H9 (cell line): ENCODE data around the gene PRMT7. TPM values are rescaled to one million over a fixed set of nuclear protein-coding genes. Genes with fewer than 3 reads are reported as not detected.

Source experiments
- DNase-seq: peaks from one replicate; pipeline ENCODE4 v3.0.0-alpha.2; 2017
- H2AFZ ChIP-seq: one replicate; pipeline ENCODE4 v1.6.1; 2013; ENCODE audit warnings: mild to moderate bottlenecking, low read length, control low read depth, moderate library complexity
- H2AK5ac ChIP-seq: 2 replicates; pipeline ENCODE4 v1.6.1; 2013; ENCODE audit warnings: low read length, control low read depth, mixed read lengths; ENCODE audit not compliant: insufficient read length
- H2BK120ac ChIP-seq: one replicate; pipeline ENCODE4 v1.6.1; 2013; ENCODE audit warnings: low read depth, mild to moderate bottlenecking, low read length, control low read depth, inconsistent platforms; ENCODE audit not compliant: poor library complexity, severe bottlenecking
- H2BK12ac ChIP-seq: 2 replicates; pipeline ENCODE4 v1.6.1; 2013; ENCODE audit warnings: low read length, control low read depth, mixed read lengths, low read depth; ENCODE audit not compliant: insufficient read length
- H2BK15ac ChIP-seq: 2 replicates; pipeline ENCODE4 v1.6.1; 2013; ENCODE audit warnings: low read depth, low read length, control low read depth
- H2BK20ac ChIP-seq: one replicate; pipeline ENCODE4 v1.6.1; 2013; ENCODE audit warnings: low read depth, mild to moderate bottlenecking, low read length, control low read depth, inconsistent platforms; ENCODE audit not compliant: poor library complexity, severe bottlenecking
- H2BK5ac ChIP-seq: 2 replicates; pipeline ENCODE4 v1.6.1; 2013; ENCODE audit warnings: low read length, control low read depth, mixed read lengths; ENCODE audit not compliant: insufficient read length
- H3K14ac ChIP-seq: 2 replicates; pipeline ENCODE4 v1.6.1; 2013; ENCODE audit warnings: low read length, control low read depth; ENCODE audit not compliant: insufficient read depth
- H3K18ac ChIP-seq: 2 replicates; pipeline ENCODE4 v1.6.1; 2013; ENCODE audit warnings: low read depth, mild to moderate bottlenecking, mixed read lengths, low read length, control low read depth; ENCODE audit not compliant: insufficient read length
- H3K23ac ChIP-seq: 2 replicates; pipeline ENCODE4 v1.6.1; 2013; ENCODE audit warnings: low read length, control low read depth, mixed read lengths, low read depth; ENCODE audit not compliant: insufficient read length
- H3K23me2 ChIP-seq: 2 replicates; pipeline ENCODE4 v1.6.1; 2013; ENCODE audit warnings: low read depth, mild to moderate bottlenecking, mixed read lengths, low read length, control low read depth; ENCODE audit not compliant: insufficient read length, poor library complexity, severe bottlenecking
- H3K27ac ChIP-seq: 2 replicates; pipeline ENCODE4 v1.5.1; 2013; ENCODE audit warnings: low read length, control low read depth, mixed read lengths, low read depth; ENCODE audit not compliant: insufficient read length
- H3K27me3 ChIP-seq: 2 replicates; pipeline ENCODE4 v1.6.1; 2013; ENCODE audit warnings: low read length, control low read depth, inconsistent platforms; ENCODE audit not compliant: insufficient read depth
- H3K4ac ChIP-seq: 2 replicates; pipeline ENCODE4 v1.6.1; 2013; ENCODE audit warnings: low read depth, mild to moderate bottlenecking, control low read depth, inconsistent platforms, low read length, moderate library complexity
- H3K4me1 ChIP-seq: 2 replicates; pipeline ENCODE4 v1.6.1; 2013; ENCODE audit warnings: low read length, control low read depth, inconsistent platforms; ENCODE audit not compliant: insufficient read depth
- H3K4me2 ChIP-seq: 2 replicates; pipeline ENCODE4 v1.6.1; 2013; ENCODE audit warnings: low read length, control low read depth, mixed read lengths; ENCODE audit not compliant: insufficient read length, insufficient read depth
- H3K56ac ChIP-seq: 2 replicates; pipeline ENCODE4 v1.6.1; 2013; ENCODE audit warnings: low read depth, mild to moderate bottlenecking, mixed read lengths, low read length, control low read depth; ENCODE audit not compliant: insufficient read length
- H3K79me1 ChIP-seq: 2 replicates; pipeline ENCODE4 v1.6.1; 2013; ENCODE audit warnings: low read depth, mild to moderate bottlenecking, moderate library complexity, low read length, control low read depth, inconsistent platforms; ENCODE audit not compliant: insufficient read depth, poor library complexity, severe bottlenecking
- H3K79me2 ChIP-seq: 2 replicates; pipeline ENCODE4 v1.6.1; 2013; ENCODE audit warnings: low read length, control low read depth, inconsistent platforms; ENCODE audit not compliant: insufficient read depth
- H3K9ac ChIP-seq: 2 replicates; pipeline ENCODE4 v1.6.1; 2013; ENCODE audit warnings: low read length, control low read depth, mixed read lengths; ENCODE audit not compliant: insufficient read length; ENCODE audit errors: extremely low read depth
- H3K9me3 ChIP-seq: one replicate; pipeline ENCODE4 v1.6.1; 2013; ENCODE audit warnings: low read depth, low read length, inconsistent platforms; ENCODE audit not compliant: control insufficient read depth
- H3T11ph ChIP-seq: one replicate; pipeline ENCODE4 v1.6.1; 2013; ENCODE audit warnings: mild to moderate bottlenecking, low read length, control low read depth, inconsistent platforms
- H4K20me1 ChIP-seq: one replicate; pipeline ENCODE4 v1.6.1; 2013; ENCODE audit not compliant: control insufficient read depth, insufficient read length, insufficient read depth
- H4K5ac ChIP-seq: 2 replicates; pipeline ENCODE4 v1.6.1; 2013; ENCODE audit warnings: low read depth, mild to moderate bottlenecking, mixed read lengths, low read length, control low read depth; ENCODE audit not compliant: insufficient read length
- H4K8ac ChIP-seq: replicated peaks from 2 replicates; pipeline ENCODE4 v1.6.1; 2013; ENCODE audit warnings: low read length, control low read depth, mixed read lengths, low read depth; ENCODE audit not compliant: insufficient read length
- H4K91ac ChIP-seq: 2 replicates; pipeline ENCODE4 v1.6.1; 2013; ENCODE audit warnings: low read depth, mild to moderate bottlenecking, moderate library complexity, mixed read lengths, low read length, control low read depth; ENCODE audit not compliant: insufficient read length
- H3K27ac Mint-ChIP-seq, 3 experiments: 2 replicates in 2 of 3; 3 replicates in 1 of 3; pipeline ENCODE4 v1.8.0; 2020 to 2021; ENCODE audit warnings: mixed read lengths in 3 of 3, mild to moderate bottlenecking in 1 of 3, moderate library complexity in 1 of 3
- H3K27me3 Mint-ChIP-seq: 2 replicates; pipeline ENCODE4 v1.8.0; 2021; ENCODE audit warnings: low read depth, mild to moderate bottlenecking, moderate library complexity, mixed read lengths
- H3K36me3 Mint-ChIP-seq, 3 experiments: 2 replicates in 2 of 3; 3 replicates in 1 of 3; pipeline ENCODE4 v1.8.0; 2020 to 2021; ENCODE audit warnings: low read depth in 3 of 3, mixed read lengths in 3 of 3; ENCODE audit not compliant: insufficient read depth in 1 of 3
- H3K4me1 Mint-ChIP-seq, 2 experiments: 2 replicates each; pipeline ENCODE4 v1.8.0; 2020; ENCODE audit warnings: mixed read lengths in 2 of 2
- H3K4me3 Mint-ChIP-seq, 2 experiments: 2 replicates in 1 of 2; 3 replicates in 1 of 2; pipeline ENCODE4 v1.8.0; 2020 to 2021; ENCODE audit warnings: mild to moderate bottlenecking in 2 of 2, mixed read lengths in 2 of 2, moderate library complexity in 1 of 2
- H3K9me3 Mint-ChIP-seq, 2 experiments: 2 replicates in 1 of 2; 3 replicates in 1 of 2; pipeline ENCODE4 v1.8.0; 2020; ENCODE audit warnings: mild to moderate bottlenecking in 2 of 2, mixed read lengths in 2 of 2, moderate library complexity in 1 of 2
- CTCF ChIP-seq: fragments of 200-600 bp; sonication (generic); conservative IDR thresholded peaks from 3 replicates; pipeline ENCODE4 v1.8.0; 2021; ENCODE audit warnings: antibody characterized with exemption, mild to moderate bottlenecking
- WGBS: extraction: QIAGEN DNeasy Blood & Tissue Kit; methylation state at CpG from one replicate; pipeline ENCODE4 v1.1.7; 2013; ENCODE audit warnings: missing lambda C conversion rate, low lambda C conversion rate, mixed read lengths; ENCODE audit not compliant: insufficient read length; ENCODE audit errors: extremely low coverage; 5-methylcytosine and 5-hydroxymethylcytosine counted together
- total RNA-seq: library from RNA; stranded (reverse); gene quantifications from 2 replicates; pipeline ENCODE4 v1.2.1, GENCODE V29; 2021

The PRMT7 gene
- total RNA-seq, 1 experiment from 2014 or later: 56.6 TPM

GRCh38 chr16:68345351-68345810 lies 34.6 kb downstream of the PRMT7 start:
- no CpG with 5 or more reads among the region's 11 CpGs for WGBS
- H3K18ac ChIP-seq: no peak overlapping the region
- H3K14ac ChIP-seq: no peak overlapping the region
- no peak overlapping the region for H3K4ac ChIP-seq
- H3K23ac ChIP-seq: no peak overlapping the region
- H3K4me1 Mint-ChIP-seq: peaks cover 5 to 8% of the 10 kb centered on the region in 2 experiments
- DNase-seq: no peak
- TF ChIP-seq CTCF: no peak
- H4K20me1 ChIP-seq: peaks cover 3% of the 10 kb centered on the region
- H3K27ac Mint-ChIP-seq: no peak overlapping the region
- H3K9me3 Mint-ChIP-seq: no peaks in the 10 kb centered on the region; a peak in 1 of 5 replicates
- no peak overlapping the region for H2AFZ ChIP-seq
- no peak overlapping the region for H2BK20ac ChIP-seq
- H2BK15ac ChIP-seq: no peak overlapping the region
- no peak overlapping the region for H2BK5ac ChIP-seq
- peaks cover 24 to 82% (median 65%) of the 10 kb centered on the region in 3 experiments; a peak in 6 of 7 replicates for H3K36me3 Mint-ChIP-seq
- no peaks in the 10 kb centered on the region for H3K79me1 ChIP-seq
- no peaks in the 10 kb centered on the region for H3K27me3 ChIP-seq
- no peak overlapping the region for H3T11ph ChIP-seq
- H4K91ac ChIP-seq: no peak overlapping the region
- H3K4me1 ChIP-seq: no peaks in the 10 kb centered on the region
- H4K5ac ChIP-seq: no peak overlapping the region
- H3K56ac ChIP-seq: no peak overlapping the region
- H3K9ac ChIP-seq: no peak overlapping the region
- no peak overlapping the region for H2BK12ac ChIP-seq
- no peak overlapping the region for H3K4me2 ChIP-seq
- no peak overlapping the region for H3K27ac ChIP-seq
- no peaks in the 10 kb centered on the region for H3K23me2 ChIP-seq
- no peak overlapping the region for H2AK5ac ChIP-seq
- no peaks in the 10 kb centered on the region for H3K27me3 Mint-ChIP-seq
- H2BK120ac ChIP-seq: no peak overlapping the region
- no peaks in the 10 kb centered on the region for H3K79me2 ChIP-seq
- H4K8ac ChIP-seq: no peak overlapping the region
- no peak overlapping the region for H3K4me3 Mint-ChIP-seq
- no peaks in the 10 kb centered on the region for H3K9me3 ChIP-seq
